ENCODE results near the gene FOXM1.
A peak's percentile ranks its signal among the peaks of the same experiment; 100 is the strongest.

FOXM1 gene

DNA sequence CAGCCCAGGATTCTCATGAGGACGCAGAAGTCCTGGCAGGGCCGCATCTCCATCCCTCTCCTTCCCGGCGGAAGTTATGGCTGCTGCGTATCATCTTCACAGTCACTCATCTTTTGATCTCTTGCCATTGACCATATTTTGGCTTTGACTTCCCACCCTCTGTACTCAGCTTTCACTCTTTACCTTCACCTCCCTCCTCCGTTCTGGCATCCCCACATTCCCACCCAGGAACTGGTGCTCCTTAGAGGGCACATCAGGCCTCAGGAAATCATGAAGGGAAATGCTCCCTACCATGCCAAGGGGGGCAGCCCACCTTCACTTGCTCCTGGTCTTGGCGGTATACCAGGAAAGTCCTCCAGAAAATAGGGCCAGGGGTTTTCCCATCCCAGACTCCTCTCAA is 21.4 kb downstream of the FOXM1 start:
- Histone ChIP-seq H3K9ac (no peak overlapping the region), H3K79me2 (no peaks in the 10 kb centered on the region), H3K4me1 (no peaks in the 10 kb centered on the region), H2AFZ (no peak overlapping the region), H3K9me3 (ENCODE audit: control insufficient read depth, low read length) (no peaks in the 10 kb centered on the region), H3K36me3 (ENCODE audit: control insufficient read depth, insufficient read depth, low read length) (no peaks in the 10 kb centered on the region), H3K4me2 (ENCODE audit: low read length) (no peak overlapping the region), H3K27ac (no peak overlapping the region), H3K27me3 (ENCODE audit: control insufficient read depth, insufficient read depth, low read length) (no peaks in the 10 kb centered on the region), H3K4me3 (ENCODE audit: low read depth, low read length) (no peak overlapping the region)
- TF ChIP-seq CTCF (IDR thresholded peaks at IDR 0.05), result no peak

- Histone ChIP-seq H3K9me3 (ENCODE audit: control insufficient read depth, low read length) (no peaks in the 10 kb centered on the region), H2AFZ (no peak overlapping the region), H3K27ac (no peak overlapping the region), H3K4me2 (ENCODE audit: low read length) (no peak overlapping the region), H3K4me3 (ENCODE audit: low read depth, low read length) (no peak overlapping the region), H3K4me1 (no peaks in the 10 kb centered on the region), H3K36me3 (ENCODE audit: control insufficient read depth, insufficient read depth, low read length) (no peaks in the 10 kb centered on the region), H3K27me3 (ENCODE audit: control insufficient read depth, insufficient read depth, low read length) (no peaks in the 10 kb centered on the region), H3K79me2 (no peaks in the 10 kb centered on the region), H3K9ac (no peak overlapping the region)
- TF ChIP-seq CTCF (IDR thresholded peaks at IDR 0.05), result no peak
These were observed 22.1 kb downstream of the FOXM1 start for GRCh38 chr12:2854669-2855453.

DNA sequence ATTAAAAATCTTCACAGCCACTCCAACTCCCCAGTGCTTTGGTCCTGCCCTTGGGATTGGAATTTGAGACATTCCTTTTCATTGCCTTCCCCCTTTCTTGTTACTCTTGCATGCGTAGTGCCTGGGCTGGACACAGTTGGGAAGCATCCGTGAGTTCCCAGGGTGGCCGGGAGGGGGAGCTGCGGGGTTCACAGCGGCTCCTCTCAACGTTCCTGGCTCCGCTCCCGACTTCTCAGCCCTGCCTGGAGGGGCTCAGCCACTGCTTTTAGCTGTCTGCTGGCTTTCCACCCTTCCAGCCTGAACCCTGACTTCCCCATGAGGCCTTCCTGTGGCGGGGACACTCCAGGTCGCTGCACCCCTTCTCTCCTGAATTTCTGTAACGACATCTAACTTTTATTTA is 23.3 kb downstream of the FOXM1 start:
- Histone ChIP-seq H3K4me2 (ENCODE audit: low read length) (no peak overlapping the region), H3K4me1 (no peaks in the 10 kb centered on the region), H3K27ac (no peak overlapping the region), H3K9ac (no peak overlapping the region), H3K36me3 (ENCODE audit: control insufficient read depth, insufficient read depth, low read length) (no peaks in the 10 kb centered on the region), H3K79me2 (no peaks in the 10 kb centered on the region), H2AFZ (peak overlapping the region; percentile 22), H3K27me3 (ENCODE audit: control insufficient read depth, insufficient read depth, low read length) (no peaks in the 10 kb centered on the region), H3K4me3 (ENCODE audit: low read depth, low read length) (no peak overlapping the region), H3K9me3 (ENCODE audit: control insufficient read depth, low read length) (no peaks in the 10 kb centered on the region)
- TF ChIP-seq CTCF (IDR thresholded peaks at IDR 0.05), result peak; percentile 75

DNA sequence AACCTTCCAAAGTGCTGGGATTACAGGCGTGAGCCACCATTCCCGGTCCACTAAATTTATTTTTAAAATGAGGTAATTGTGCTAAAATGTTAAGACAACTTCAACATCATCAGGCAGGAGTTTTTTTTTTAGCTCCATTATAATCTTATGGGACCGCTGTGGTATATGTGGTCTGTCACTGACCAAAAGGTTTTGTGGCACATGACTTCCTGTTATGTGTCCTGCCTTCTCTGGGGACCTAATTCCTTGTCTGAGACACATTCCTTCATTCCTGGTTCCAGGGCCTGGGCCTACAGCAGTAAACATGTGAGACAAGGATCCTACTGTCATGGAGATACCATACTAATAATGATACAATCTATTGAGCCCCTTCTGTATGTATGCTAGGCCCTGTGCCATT is 25.0 kb downstream of the FOXM1 start:
- Histone ChIP-seq H3K9me3 (ENCODE audit: control insufficient read depth, low read length) (no peaks in the 10 kb centered on the region), H3K27me3 (ENCODE audit: control insufficient read depth, insufficient read depth, low read length) (no peaks in the 10 kb centered on the region), H3K4me1 (no peaks in the 10 kb centered on the region), H3K4me2 (ENCODE audit: low read length) (no peak overlapping the region), H3K27ac (no peak overlapping the region), H3K9ac (no peak overlapping the region), H2AFZ (no peak overlapping the region), H3K79me2 (no peaks in the 10 kb centered on the region), H3K4me3 (ENCODE audit: low read depth, low read length) (no peak overlapping the region), H3K36me3 (ENCODE audit: control insufficient read depth, insufficient read depth, low read length) (no peaks in the 10 kb centered on the region)
- TF ChIP-seq CTCF (IDR thresholded peaks at IDR 0.05), result no peak

DNA sequence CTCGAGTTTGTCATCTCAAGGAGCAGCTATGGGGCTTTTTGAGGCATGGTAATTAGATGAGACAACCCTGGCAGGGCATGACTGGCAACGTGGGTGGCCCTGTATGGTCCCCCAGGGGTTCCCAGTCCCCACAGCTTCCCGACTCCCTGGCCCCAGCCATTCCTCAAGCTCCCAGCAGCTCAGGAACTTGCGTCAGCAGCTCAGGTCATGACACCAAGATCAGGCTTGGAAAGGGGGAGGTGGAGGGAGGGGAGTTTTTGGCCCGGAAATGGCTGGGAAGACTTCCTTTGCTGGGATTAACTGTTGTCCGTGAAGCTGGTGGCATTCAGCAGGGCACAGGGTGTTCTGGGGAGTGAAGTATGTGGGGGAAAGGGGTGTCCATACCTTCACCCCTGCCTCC is 31.7 kb downstream of the FOXM1 start:
- H3K9me3 ChIP-seq (ENCODE audit: control insufficient read depth, low read length), result no peaks in the 10 kb centered on the region
- H3K27ac ChIP-seq, result no peak overlapping the region
- H3K4me3 ChIP-seq (ENCODE audit: low read depth, low read length), result no peak overlapping the region
- no peaks in the 10 kb centered on the region for H3K27me3 ChIP-seq (ENCODE audit: control insufficient read depth, insufficient read depth, low read length)
- H3K9ac ChIP-seq, result no peak overlapping the region
- H3K36me3 ChIP-seq (ENCODE audit: control insufficient read depth, insufficient read depth, low read length), result no peaks in the 10 kb centered on the region
- H3K79me2 ChIP-seq, result no peaks in the 10 kb centered on the region
- no peaks in the 10 kb centered on the region for H3K4me1 ChIP-seq
- H2AFZ ChIP-seq, result no peak overlapping the region
- no peak overlapping the region for H3K4me2 ChIP-seq (ENCODE audit: low read length)
- TF ChIP-seq CTCF (IDR thresholded peaks at IDR 0.05), result no peak

All from parathyroid adenoma (tissue), 2 donors.